ENCODE data around the gene THRB. TPM values are rescaled to one million over a fixed set of nuclear protein-coding genes. Genes with fewer than 3 reads are reported as not detected.

THRB gene
- total and polyA plus RNA-seq, 2 donors (not counting 3 experiments of a cell fraction or from before 2014, with no cell fraction given) = 0.06 TPM; not detected in 1

DNA sequence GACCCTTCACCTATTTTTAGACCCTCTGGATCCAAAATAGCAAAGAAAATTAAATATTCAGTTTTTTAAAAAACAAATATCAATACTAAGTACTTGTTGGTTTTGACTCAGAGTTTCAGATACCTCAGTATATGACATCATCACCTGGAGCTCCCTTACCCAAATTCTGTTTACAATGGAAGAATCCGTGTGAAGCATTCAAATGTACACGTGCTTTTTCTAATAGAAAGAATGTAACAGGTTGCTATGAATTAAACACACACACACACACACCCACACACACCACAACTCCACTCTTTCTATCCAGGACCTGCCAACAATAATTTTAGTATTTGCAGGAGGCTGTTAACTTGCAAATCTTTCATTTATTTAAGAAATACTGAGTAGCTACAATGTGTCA lies 221.8 kb downstream of the THRB start:
- no peak overlapping the region for H3K27ac ChIP-seq (ENCODE audit: insufficient read depth, low read depth, low read length)
- no peak for TF ChIP-seq MYC (IDR thresholded peaks at IDR 0.05; ENCODE audit: low read depth, low read length)
- TF ChIP-seq EZH2 (IDR thresholded peaks at IDR 0.05; ENCODE audit: borderline replicate concordance, low read depth, low read length, severe bottlenecking) = no peak
- TF ChIP-seq POLR2AphosphoS5 (IDR thresholded peaks at IDR 0.05; ENCODE audit: insufficient read depth, low read depth, low read length) = no peak
- TF ChIP-seq, protein P1, sequence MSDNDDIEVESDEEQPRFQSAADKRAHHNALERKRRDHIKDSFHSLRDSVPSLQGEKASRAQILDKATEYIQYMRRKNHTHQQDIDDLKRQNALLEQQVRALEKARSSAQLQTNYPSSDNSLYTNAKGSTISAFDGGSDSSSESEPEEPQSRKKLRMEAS (IDR thresholded peaks at IDR 0.05; ENCODE audit: insufficient read depth, insufficient read length) = no peak
- TF ChIP-seq FOS (IDR thresholded peaks at IDR 0.05; ENCODE audit: borderline replicate concordance, insufficient read depth, low read length) = no peak
- TF ChIP-seq JUN (IDR thresholded peaks at IDR 0.05; ENCODE audit: borderline replicate concordance, insufficient read depth, insufficient read length, low read depth) = no peak
- TF ChIP-seq GATA2 (IDR thresholded peaks at IDR 0.05; ENCODE audit: insufficient read depth, insufficient read length, low read depth, low read length) = no peak
- TF ChIP-seq POLR2A (IDR thresholded peaks at IDR 0.05; ENCODE audit: low read depth, low read length) = no peak
- TF ChIP-seq, protein P2, sequence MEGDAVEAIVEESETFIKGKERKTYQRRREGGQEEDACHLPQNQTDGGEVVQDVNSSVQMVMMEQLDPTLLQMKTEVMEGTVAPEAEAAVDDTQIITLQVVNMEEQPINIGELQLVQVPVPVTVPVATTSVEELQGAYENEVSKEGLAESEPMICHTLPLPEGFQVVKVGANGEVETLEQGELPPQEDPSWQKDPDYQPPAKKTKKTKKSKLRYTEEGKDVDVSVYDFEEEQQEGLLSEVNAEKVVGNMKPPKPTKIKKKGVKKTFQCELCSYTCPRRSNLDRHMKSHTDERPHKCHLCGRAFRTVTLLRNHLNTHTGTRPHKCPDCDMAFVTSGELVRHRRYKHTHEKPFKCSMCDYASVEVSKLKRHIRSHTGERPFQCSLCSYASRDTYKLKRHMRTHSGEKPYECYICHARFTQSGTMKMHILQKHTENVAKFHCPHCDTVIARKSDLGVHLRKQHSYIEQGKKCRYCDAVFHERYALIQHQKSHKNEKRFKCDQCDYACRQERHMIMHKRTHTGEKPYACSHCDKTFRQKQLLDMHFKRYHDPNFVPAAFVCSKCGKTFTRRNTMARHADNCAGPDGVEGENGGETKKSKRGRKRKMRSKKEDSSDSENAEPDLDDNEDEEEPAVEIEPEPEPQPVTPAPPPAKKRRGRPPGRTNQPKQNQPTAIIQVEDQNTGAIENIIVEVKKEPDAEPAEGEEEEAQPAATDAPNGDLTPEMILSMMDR (IDR thresholded peaks at IDR 0.05; ENCODE audit: extremely low read depth in 1 of 2, insufficient read depth in 1 of 2, low read depth in 1 of 2, low read length in 2 of 2) = no peak
- no peaks in the 10 kb centered on the region for H3K9me3 ChIP-seq (replicated peaks; ENCODE audit: control insufficient read depth, insufficient read depth, low read length)
- H4K20me1 ChIP-seq (replicated peaks; ENCODE audit: control insufficient read depth, extremely low read depth, insufficient read depth, low read length) = no peaks in the 10 kb centered on the region
- FAIRE-seq (no peak), DNase-seq (ENCODE audit: low read depth, low spot score) (no peak)
- no peaks in the 10 kb centered on the region for H3K36me3 ChIP-seq (ENCODE audit: control insufficient read depth in 2 of 2, extremely low read depth in 1 of 2, insufficient read depth in 2 of 2, low read length in 2 of 2)
- H3K4me1 ChIP-seq (ENCODE audit: control insufficient read depth, extremely low read depth, insufficient read depth, low read length) = no peaks in the 10 kb centered on the region
- H3K9ac ChIP-seq (replicated peaks; ENCODE audit: extremely low read depth, insufficient read depth, low read length) = no peak overlapping the region
- H2AFZ ChIP-seq (ENCODE audit: low read depth, low read length) = no peak overlapping the region
- intact Hi-C loops (cut with micrococcal nuclease) = no loop called here
- no peaks in the 10 kb centered on the region for H3K9me1 ChIP-seq (replicated peaks; ENCODE audit: control insufficient read depth, extremely low read depth, insufficient read depth, low read length)
- POLR2A ChIA-PET = no interaction called here
- dilution Hi-C loops (cut with MboI; ENCODE audit: extremely low pct_ligation_motif_present, low sequenced_read_pairs) = no loop called here
- H3K27me3 ChIP-seq (ENCODE audit: control insufficient read depth in 2 of 2, insufficient read depth in 2 of 2, low read length in 2 of 2) = no peaks in the 10 kb centered on the region
- CTCF ChIA-PET = no interaction called here
- H3K4me2 ChIP-seq (ENCODE audit: insufficient read depth, low read length) = no peak overlapping the region
- no peaks in the 10 kb centered on the region for H3K79me2 ChIP-seq (ENCODE audit: control insufficient read depth, insufficient read depth, low read length)
- H3K4me3 ChIP-seq (replicated peaks in 1 of 3; ENCODE audit: insufficient read depth in 1 of 3, low read depth in 1 of 3, low read length in 3 of 3) = no peak overlapping the region
- BruUV-seq (replicated peaks) = no TSS peak

All from endothelial cell of umbilical vein (primary cell).